Effector memory CD8-positive, alpha-beta T cell (primary cell): ENCODE results near the gene SCT.

ENCODE experiments used
- ATAC-seq: fragments of 150-1000 bp; cut with Tn5 transposase; replicated peaks from 2 replicates; pipeline ENCODE4 v1.10.0; 2021; ENCODE audit warnings: mild to moderate bottlenecking, moderate library complexity
- DNase-seq, 3 experiments: peaks; one replicate each; pipeline ENCODE4 v3.0.0; 2021
- H3K27ac Mint-ChIP-seq, 2 donors: one replicate each; pipeline ENCODE4 v1.8.0; 2022; ENCODE audit warnings: mild to moderate bottlenecking in 2 of 2, mixed read lengths in 2 of 2, moderate library complexity in 2 of 2
- H3K27me3 Mint-ChIP-seq, 2 donors: one replicate each; pipeline ENCODE4 v1.8.0; 2022; ENCODE audit warnings: mixed read lengths in 2 of 2
- H3K36me3 Mint-ChIP-seq: one replicate; pipeline ENCODE4 v1.8.0; 2022; ENCODE audit warnings: mild to moderate bottlenecking, moderate library complexity, mixed read lengths; ENCODE audit not compliant: insufficient read depth
- H3K4me1 Mint-ChIP-seq, 2 donors: one replicate each; pipeline ENCODE4 v1.8.0; 2022; ENCODE audit warnings: low read depth in 2 of 2, mixed read lengths in 2 of 2
- H3K4me3 Mint-ChIP-seq, 2 donors: one replicate each; pipeline ENCODE4 v1.8.0; 2022; ENCODE audit warnings: mild to moderate bottlenecking in 2 of 2, mixed read lengths in 2 of 2, moderate library complexity in 2 of 2
- H3K9me3 Mint-ChIP-seq, 2 donors: one replicate each; pipeline ENCODE4 v1.8.0; 2022; ENCODE audit warnings: mixed read lengths in 2 of 2

Gene SCT

DNA sequence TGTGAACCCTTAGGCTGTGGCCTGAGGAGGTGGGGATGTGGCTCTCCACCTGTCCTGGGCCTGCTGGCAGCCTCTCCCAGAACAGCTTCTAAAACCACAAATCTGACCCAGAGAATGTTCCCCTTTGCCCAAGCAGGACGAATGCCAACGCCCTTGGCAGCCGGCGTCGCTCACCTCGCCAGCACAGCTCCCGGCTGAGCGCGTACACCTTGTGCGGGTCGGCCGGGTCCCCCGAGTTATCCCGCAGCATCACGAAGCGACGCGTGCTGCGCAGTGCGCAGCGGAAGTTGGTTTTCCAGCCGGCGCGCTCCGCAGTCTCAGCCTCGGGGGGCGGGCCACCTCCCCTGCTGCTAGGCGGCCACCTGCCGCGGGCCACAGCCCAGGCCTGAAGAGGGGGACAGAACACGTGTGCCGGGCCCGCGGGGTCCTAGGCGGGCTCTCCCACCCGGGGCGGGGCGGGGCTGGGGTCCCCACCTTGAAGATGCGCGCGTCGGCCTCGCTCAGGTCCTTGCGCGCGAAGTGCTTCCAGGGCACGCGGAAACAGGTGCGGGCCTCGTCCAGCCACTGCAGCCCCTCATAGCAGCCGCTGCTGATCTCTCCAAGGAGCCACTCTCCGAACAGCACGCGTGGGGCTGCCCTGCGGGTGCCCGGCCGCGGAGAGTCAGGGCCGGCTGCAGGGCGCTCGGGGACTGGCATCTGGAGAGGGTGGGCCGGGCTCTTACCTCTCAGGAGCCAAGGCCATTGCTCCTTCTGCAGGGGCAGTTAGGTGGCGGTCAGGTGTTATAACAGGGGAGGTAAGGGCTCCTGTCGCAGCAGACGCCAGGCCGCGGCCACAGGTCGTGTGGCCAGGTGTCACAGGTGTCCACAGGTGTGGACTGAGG lies 12.1 kb downstream of the SCT start:
- H3K4me3 Mint-ChIP-seq, result peak overlapping the region; percentile 85 to 87
- no peak for ATAC-seq
- H3K27me3 Mint-ChIP-seq, result no peaks in the 10 kb centered on the region
- H3K4me1 Mint-ChIP-seq, result peaks cover 6 to 21% of the 10 kb centered on the region in 2 donors
- peaks cover 66% of the 10 kb centered on the region for H3K36me3 Mint-ChIP-seq
- peak overlapping the region; percentile 89 to 90 for H3K27ac Mint-ChIP-seq
- DNase-seq, result no peak
- H3K9me3 Mint-ChIP-seq, result no peaks in the 10 kb centered on the region

DNA sequence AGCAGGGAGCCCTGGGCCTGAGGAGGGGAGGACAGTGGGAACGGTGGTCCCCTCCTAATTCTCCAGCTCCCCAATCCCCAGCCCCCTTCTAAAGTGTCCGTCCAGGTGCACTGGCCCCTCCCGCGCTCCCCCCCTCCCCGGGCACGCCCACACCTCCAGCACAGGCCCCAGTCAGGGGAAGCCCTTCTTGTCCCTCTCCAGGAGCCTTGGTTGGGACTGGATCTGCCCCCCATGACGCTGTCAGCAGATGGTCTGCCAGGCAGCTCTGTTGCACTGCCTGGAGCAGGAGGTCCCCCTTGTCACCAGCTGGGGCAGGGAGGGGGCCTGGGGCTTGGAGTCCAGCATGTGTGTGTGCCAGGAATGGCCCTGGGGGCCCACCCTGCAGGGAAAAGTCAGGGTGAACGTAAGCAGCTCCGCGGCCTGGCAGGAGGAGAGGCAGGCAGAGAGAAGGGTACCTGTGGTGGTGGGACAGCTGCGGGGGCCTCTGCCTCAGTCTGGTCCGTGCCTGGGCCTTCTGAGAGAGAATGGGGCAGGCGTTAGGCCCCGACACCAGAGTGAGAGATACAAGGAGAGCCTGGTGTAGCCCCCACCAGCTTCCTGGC lies 12.9 kb downstream of the SCT start:
- DNase-seq, result no peak
- Mint-ChIP-seq H3K27ac (peak overlapping the region; percentile 89 to 90), H3K4me1 (peaks cover 6 to 21% of the 10 kb centered on the region in 2 donors), H3K4me3 (peak overlapping the region; percentile 69 to 87), H3K27me3 (no peaks in the 10 kb centered on the region), H3K36me3 (peaks cover 72% of the 10 kb centered on the region), H3K9me3 (no peaks in the 10 kb centered on the region)
- no peak for ATAC-seq

DNA sequence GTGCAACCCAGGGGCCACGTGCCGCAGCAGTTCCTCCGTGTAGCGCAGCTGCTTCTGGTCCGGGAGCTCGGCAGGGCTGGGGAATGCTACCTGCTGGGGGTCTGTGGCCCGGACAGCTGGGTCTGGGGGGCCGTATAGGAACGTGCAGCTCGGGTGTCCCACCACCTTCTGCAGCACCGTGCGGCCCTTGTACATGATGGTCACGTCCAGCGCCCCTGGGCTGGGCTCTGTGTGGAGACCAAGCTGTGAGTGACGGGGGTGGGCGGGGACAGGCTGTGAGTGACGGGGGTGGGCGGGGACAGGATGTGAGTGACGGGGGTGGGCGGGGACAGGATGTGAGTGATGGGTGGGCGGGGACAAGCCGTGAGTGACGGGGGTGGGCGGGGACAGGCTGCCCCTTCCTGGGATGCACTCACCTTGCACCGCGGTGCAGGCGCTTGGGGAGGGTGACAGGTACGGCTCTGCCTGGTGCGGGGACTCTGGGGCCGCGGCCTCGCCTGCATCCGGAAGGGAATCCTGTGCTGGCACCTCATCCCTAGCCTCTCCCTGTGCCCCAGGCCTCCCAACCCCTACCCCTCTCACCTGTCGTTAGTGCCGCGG lies 13.5 kb downstream of the SCT start:
- Mint-ChIP-seq H3K4me1 (peaks cover 6 to 21% of the 10 kb centered on the region in 2 donors), H3K4me3 (peak overlapping the region in 1 of 2 donors; percentile 69), H3K27ac (peak overlapping the region in 1 of 2 donors; percentile 90), H3K27me3 (no peaks in the 10 kb centered on the region), H3K9me3 (no peaks in the 10 kb centered on the region), H3K36me3 (peaks cover 75% of the 10 kb centered on the region)
- DNase-seq (peak; percentile 50 to 80 (median 68)), ATAC-seq (peak; percentile 47)

DNA sequence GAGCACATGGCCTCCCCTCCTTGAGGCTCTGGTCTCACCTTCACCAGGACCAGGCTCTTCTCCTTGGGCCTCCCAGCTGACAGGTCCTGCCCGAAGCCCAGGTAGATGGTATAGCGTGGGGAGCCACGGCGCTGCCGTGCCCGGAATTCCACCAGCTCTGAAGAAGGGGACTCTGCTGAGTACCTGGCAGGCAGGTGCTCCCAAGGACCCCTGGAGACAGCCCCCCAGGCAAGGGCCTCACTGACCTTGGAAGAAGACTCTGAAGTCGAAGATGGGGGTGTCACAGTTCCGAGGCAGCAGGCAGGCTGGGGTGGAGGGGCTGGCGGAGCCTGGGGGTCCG lies 14.1 kb downstream of the SCT start:
- Mint-ChIP-seq H3K27me3 (no peaks in the 10 kb centered on the region), H3K36me3 (peaks cover 73% of the 10 kb centered on the region), H3K27ac (peak overlapping the region; percentile 22 to 90), H3K4me1 (peaks cover 6 to 21% of the 10 kb centered on the region in 2 donors), H3K9me3 (no peaks in the 10 kb centered on the region), H3K4me3 (no peak overlapping the region)
- DNase-seq (no peak), ATAC-seq (no peak)

DNA sequence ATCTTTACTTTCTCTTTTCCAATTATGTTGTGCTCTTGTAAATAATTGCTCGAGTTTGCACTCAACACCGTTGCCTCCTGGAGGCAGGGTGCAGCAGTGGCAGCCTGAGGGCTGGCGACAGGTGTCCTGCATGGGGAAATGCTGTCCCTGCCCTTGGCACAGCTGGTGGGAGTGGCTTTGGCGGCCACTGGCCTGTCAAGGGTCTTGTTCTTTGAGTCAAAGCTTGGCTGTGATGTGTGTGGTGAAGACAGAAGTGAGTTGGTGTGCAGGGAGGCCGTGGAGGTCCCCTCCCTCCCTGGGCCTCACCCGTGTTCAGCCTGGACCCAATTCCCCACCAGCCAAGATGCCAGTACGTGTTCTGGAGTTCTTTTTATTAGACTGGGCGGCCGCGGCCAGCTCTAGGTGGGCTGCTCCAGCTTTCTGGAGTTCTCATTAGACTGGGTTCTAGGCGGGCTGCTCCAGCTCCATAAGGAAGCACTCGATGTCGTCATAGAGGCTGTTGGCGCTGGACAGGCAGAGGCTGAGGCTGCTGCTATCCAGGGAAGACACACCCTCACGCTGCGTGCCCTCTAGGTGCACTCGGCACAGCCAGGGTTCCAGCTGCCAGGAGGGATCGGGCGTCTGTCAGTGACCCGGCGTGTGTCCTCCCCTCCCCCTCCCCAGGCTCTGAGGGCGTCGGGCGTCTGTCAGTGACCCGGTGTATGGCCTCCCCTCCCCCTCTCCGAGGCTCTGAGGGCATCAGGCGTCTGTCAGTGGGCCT lies 14.6 kb downstream of the SCT start:
- Mint-ChIP-seq H3K4me3 (peak overlapping the region in 1 of 2 donors; percentile 6), H3K27ac (peak overlapping the region; percentile 86 to 90), H3K4me1 (peaks cover 6 to 21% of the 10 kb centered on the region in 2 donors), H3K36me3 (peaks cover 71% of the 10 kb centered on the region), H3K9me3 (no peaks in the 10 kb centered on the region), H3K27me3 (no peaks in the 10 kb centered on the region)
- DNase-seq (no peak), ATAC-seq (no peak)

DNA sequence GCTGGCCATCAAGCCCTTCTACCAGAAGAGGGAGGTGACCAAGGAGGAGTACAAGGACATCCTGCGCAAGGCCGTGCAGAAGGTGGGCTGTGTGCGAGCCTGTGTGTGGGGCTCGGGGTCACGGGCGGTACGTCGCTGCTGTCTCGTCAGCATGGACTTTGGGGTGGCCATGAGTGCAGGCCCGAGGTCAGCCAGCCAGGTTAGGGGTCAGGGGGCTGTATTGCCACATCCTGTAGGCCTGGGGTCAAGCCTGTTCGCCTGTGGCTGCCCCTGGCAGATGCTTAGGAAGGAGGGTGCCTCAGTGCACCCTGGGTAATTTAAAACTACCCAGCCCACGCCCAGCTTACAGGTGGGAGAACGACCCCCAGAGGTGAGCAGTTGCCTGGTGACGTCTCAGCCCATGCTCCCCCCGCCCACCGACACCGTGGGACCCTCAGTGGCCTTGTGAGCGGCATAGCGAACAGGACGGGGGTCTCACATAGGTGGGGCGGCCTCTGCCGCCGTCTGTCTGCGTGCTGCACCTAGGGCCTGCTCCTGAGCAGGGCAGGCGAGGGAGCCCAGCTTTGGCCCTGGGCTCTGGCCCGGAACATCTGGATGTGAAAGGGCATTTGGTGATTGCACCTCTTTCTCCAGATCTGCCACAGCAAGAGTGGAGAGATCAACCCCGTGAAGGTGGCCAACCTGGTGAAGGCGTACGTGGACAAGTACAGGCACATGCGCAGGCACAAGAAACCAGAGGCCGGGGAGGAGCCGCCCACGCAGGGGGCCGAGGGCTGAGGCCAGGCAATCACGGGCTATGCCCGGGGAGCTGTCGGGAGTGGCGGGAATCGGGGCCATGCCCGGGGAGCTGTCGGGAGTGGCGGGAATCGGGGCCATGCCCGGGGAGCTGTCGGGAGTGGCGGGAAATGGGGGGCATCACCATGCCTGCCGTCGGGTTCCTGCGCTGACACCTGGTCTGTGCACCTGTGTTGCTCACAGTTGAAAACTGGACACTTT lies 15.7 kb downstream of the SCT start:
- ATAC-seq, result no peak
- H3K27ac Mint-ChIP-seq, result peak overlapping the region in 1 of 2 donors; percentile 90

DNA sequence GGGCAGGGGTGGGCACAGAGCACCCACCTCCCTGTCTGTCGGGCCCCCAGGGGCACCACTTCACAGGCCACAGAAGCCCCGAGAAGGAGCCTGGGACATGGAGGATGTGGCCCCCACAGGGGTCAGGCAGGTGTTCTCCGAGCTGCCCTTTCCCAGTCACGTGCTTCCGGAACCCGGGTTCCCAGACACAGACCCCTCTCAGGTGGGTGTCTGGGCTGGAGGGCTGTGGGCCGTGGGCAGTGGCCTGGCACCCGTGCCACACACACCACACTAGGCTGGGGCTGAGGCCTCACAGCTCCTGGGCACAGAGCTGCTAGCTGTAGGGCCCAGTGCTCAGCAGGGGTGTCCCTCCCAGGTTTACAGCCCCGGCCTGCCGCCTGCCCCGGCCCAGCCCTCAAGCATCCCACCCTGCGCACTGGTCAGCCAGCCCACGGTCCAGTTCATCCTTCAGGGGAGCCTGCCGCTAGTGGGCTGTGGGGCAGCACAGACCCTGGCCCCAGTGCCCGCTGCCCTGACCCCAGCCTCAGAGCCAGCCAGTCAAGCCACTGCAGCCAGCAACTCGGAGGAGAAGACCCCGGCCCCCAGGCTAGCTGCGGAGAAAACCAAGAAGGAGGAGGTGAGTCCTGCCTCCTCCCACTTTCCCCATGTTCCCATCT lies 16.7 kb downstream of the SCT start:
- no peak for ATAC-seq
- Mint-ChIP-seq H3K4me1 (peaks cover 0 to 17% of the 10 kb centered on the region in 2 donors), H3K4me3 (no peak overlapping the region), H3K9me3 (no peaks in the 10 kb centered on the region), H3K36me3 (peaks cover 71% of the 10 kb centered on the region), H3K27ac (peak overlapping the region in 1 of 2 donors; percentile 90), H3K27me3 (no peaks in the 10 kb centered on the region)
- no peak for DNase-seq

More for the DNA sequence above, 15.7 kb downstream of the SCT start:
- peak overlapping the region in 1 of 2 donors; percentile 6 for H3K4me3 Mint-ChIP-seq
- no peaks in the 10 kb centered on the region for H3K27me3 Mint-ChIP-seq
- no peaks in the 10 kb centered on the region for H3K9me3 Mint-ChIP-seq
- no peak for DNase-seq
- H3K4me1 Mint-ChIP-seq, result peaks cover 6 to 20% of the 10 kb centered on the region in 2 donors
- H3K36me3 Mint-ChIP-seq, result peaks cover 81% of the 10 kb centered on the region

DNA sequence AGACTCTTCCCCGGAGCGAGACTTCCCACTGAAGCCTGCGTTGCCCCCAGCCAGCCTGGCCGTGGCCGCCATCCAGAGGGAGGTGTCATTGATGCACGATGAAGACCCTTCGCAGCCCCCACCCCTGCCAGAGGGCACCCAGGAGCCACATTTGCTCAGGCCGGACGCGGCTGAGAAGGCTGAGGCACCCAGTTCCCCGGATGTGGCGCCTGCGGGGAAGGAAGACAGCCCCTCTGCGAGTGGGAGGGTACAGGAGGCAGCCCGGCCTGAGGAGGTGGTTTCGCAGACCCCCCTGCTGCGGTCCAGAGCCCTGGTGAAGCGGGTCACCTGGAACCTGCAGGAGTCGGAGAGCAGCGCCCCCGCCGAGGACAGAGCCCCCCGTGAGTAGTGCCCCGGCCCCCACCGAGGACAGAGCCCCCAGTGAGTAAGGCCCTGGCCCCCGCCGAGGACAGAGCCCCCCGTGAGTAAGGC lies 17.6 kb downstream of the SCT start:
- ATAC-seq, result no peak
- H3K4me3 Mint-ChIP-seq, result no peak overlapping the region
- H3K9me3 Mint-ChIP-seq, result no peaks in the 10 kb centered on the region
- DNase-seq, result no peak
- peaks cover 0 to 17% of the 10 kb centered on the region in 2 donors for H3K4me1 Mint-ChIP-seq
- H3K27ac Mint-ChIP-seq, result no peak overlapping the region
- H3K36me3 Mint-ChIP-seq, result peaks cover 71% of the 10 kb centered on the region
- H3K27me3 Mint-ChIP-seq, result no peaks in the 10 kb centered on the region

DNA sequence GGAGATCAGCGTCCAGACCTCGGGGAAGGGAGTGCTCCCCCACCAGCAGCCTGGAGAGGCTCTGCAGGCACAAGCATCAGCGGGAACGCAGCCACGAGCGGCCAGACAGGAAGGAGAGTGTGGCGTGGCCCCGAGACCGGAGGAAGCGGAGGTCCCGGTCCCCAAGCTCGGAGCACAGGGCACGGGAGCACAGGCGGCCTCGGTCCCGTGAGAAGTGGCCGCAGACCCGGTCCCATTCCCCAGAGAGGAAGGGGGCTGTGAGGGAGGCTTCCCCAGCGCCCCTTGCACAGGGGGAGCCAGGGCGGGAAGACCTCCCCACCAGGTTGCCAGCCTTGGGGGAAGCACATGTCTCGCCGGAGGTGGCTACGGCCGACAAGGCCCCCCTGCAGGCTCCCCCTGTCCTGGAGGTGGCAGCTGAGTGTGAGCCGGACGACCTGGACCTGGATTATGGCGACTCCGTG lies 18.2 kb downstream of the SCT start:
- Mint-ChIP-seq H3K27me3 (no peaks in the 10 kb centered on the region), H3K4me1 (peaks cover 0 to 13% of the 10 kb centered on the region in 2 donors), H3K27ac (peak overlapping the region in 1 of 2 donors; percentile 72), H3K9me3 (no peaks in the 10 kb centered on the region), H3K4me3 (no peak overlapping the region), H3K36me3 (peaks cover 72% of the 10 kb centered on the region)
- no peak for ATAC-seq
- DNase-seq, result no peak

DNA sequence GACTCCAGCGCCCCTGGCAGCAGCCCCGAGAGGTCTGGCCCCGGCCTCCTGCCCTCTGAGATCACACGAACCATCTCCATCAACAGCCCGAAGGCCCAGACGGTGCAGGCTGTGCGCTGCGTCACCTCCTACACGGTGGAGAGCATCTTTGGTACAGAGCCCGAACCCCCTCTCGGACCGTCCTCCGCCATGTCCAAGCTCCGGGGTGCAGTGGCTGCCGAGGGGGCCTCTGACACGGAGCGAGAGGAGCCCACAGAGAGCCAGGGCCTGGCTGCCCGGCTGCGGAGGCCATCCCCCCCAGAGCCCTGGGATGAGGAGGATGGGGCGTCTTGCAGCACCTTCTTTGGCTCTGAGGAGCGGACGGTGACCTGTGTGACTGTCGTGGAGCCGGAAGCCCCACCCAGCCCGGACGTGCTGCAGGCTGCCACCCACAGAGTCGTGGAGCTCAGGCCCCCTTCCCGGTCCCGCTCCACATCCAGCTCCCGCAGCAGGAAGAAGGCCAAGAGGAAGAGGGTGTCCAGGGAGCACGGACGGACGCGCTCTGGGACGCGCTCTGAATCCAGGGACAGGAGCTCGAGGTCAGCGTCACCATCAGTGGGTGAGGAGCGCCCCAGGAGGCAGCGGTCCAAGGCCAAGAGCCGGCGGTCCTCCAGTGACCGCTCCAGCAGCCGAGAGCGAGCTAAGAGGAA lies 18.9 kb downstream of the SCT start:
- ATAC-seq (no peak), DNase-seq (no peak)
- peak overlapping the region in 1 of 2 donors; percentile 72 for H3K27ac Mint-ChIP-seq
- peaks cover 71% of the 10 kb centered on the region for H3K36me3 Mint-ChIP-seq
- peaks cover 0 to 10% of the 10 kb centered on the region in 2 donors for H3K4me1 Mint-ChIP-seq
- no peak overlapping the region for H3K4me3 Mint-ChIP-seq
- no peaks in the 10 kb centered on the region for H3K27me3 Mint-ChIP-seq
- no peaks in the 10 kb centered on the region for H3K9me3 Mint-ChIP-seq

DNA sequence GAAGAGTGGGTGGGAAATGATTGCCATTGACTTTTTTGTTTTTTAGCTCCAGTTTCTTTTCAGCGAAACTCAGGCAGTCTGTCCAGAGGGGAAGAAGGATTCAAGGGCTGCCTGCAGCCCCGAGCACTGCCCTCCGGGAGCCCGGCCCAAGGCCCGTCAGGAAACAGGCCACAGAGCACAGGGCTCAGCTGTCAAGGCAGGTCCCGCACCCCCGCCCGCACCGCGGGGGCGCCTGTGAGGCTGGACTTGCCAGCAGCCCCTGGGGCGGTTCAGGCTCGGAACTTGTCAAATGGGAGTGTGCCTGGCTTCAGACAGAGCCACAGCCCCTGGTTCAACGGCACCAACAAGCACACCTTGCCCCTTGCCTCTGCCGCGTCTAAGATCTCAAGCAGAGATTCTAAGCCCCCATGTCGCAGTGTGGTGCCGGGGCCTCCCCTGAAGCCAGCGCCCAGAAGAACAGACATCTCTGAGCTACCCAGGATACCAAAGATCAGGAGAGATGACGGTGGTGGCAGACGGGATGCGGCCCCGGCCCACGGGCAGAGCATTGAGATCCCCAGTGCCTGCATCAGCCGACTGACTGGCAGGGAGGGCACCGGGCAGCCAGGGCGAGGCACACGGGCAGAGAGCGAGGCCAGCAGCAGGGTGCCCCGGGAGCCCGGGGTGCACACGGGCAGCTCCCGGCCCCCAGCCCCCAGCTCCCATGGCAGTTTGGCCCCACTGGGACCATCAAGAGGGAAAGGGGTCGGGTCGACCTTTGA lies 19.8 kb downstream of the SCT start:
- Mint-ChIP-seq H3K9me3 (no peaks in the 10 kb centered on the region), H3K4me3 (no peak overlapping the region), H3K27ac (peak overlapping the region in 1 of 2 donors; percentile 55), H3K4me1 (peaks cover 0 to 3% of the 10 kb centered on the region in 2 donors), H3K36me3 (peaks cover 74% of the 10 kb centered on the region), H3K27me3 (no peaks in the 10 kb centered on the region)
- ATAC-seq (no peak), DNase-seq (no peak)
